ENCODE results near the gene POLG. TPM values are rescaled to one million over a fixed set of nuclear protein-coding genes. Genes with fewer than 3 reads are reported as not detected.

Gene POLG
- total RNA-seq, 1 donor from 2014 or later: 58.2 TPM

DNA sequence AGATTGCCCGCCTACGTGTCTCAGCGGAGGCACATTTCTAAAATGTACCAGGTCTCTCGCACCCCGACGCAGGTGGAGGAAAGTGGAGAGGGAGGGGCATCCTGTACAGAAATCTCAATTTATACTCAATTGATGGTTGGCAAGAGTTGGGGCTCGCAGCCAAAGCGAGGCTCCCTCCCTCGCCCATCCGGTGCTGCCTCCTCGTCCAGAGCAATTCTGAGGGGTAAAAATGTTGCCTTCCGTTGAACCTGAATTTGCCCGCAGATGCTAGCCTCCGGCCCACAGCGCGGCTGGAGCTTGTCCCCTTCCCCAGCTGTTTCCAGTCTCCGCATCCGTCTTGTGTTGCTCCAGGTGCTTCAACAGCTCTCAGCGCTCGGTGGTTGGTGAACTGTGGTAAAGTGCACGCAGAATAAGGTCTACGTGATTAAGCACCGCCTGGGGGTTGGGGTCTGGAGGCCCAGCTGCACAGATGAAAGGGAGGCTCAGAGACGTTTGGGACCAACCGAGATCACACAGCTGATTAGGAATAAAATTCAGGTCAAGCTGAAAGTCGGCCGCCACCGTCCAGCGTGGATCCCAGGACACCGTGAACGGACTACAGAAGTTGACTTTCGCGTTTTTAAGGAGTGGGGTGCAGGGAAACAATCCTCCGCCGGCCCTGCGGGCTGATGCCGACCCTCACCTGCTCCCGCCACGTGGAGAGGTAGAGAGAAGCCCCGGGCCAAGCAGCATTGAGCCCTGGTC lies 846 bp upstream of the POLG start:
- H3K9me3 ChIP-seq: no peaks in the 10 kb centered on the region
- DNase-seq (no peak), ATAC-seq (peak in 1 of 2 donors; percentile 1)
- no peaks in the 10 kb centered on the region for H3K27me3 ChIP-seq (ENCODE audit: low read depth)
- peaks cover 44% of the 10 kb centered on the region for H3K4me1 ChIP-seq
- H3K27ac ChIP-seq: peak overlapping the region; percentile 92
- TF ChIP-seq, protein P1, sequence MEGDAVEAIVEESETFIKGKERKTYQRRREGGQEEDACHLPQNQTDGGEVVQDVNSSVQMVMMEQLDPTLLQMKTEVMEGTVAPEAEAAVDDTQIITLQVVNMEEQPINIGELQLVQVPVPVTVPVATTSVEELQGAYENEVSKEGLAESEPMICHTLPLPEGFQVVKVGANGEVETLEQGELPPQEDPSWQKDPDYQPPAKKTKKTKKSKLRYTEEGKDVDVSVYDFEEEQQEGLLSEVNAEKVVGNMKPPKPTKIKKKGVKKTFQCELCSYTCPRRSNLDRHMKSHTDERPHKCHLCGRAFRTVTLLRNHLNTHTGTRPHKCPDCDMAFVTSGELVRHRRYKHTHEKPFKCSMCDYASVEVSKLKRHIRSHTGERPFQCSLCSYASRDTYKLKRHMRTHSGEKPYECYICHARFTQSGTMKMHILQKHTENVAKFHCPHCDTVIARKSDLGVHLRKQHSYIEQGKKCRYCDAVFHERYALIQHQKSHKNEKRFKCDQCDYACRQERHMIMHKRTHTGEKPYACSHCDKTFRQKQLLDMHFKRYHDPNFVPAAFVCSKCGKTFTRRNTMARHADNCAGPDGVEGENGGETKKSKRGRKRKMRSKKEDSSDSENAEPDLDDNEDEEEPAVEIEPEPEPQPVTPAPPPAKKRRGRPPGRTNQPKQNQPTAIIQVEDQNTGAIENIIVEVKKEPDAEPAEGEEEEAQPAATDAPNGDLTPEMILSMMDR (IDR thresholded peaks at IDR 0.05): no peak
- H3K4me3 ChIP-seq: peak overlapping the region; percentile 95
- H3K36me3 ChIP-seq: peaks cover 29% of the 10 kb centered on the region
- intact Hi-C loops (cut with DNase I): no loop called here

DNA sequence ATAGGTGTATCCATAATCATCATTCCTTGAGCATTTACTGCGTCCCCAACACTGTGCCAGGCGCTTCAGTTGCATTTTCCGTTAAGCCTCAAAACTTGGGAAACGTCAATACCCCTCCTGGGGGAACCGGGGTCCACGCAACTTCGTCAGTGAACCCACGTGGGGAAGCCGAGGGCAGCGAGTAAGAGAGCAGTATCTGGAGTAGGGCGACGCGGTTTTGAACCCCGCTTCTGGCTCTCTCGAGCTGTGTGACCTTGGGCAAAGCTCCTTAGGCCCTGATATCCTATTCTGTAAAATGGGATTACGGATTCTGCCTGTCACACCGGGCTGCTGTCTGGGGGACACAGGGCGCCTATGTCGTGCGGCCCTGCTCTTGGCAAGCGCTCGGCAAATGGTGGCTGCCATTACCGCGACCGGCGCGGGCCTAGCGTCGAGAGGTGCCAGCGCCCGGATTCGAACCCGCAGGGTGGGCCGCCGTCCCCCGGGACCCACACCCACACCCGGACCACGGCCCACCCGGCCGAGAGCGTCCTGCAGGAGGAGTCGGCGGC lies 590 bp downstream of the POLG start:
- peaks cover 44% of the 10 kb centered on the region for H3K36me3 ChIP-seq
- H3K4me3 ChIP-seq: peak overlapping the region; percentile 95
- DNase-seq (no peak), ATAC-seq (no peak)
- H3K27ac ChIP-seq: peak overlapping the region; percentile 92
- intact Hi-C loops (cut with DNase I): no loop called here
- peaks cover 51% of the 10 kb centered on the region for H3K4me1 ChIP-seq
- H3K9me3 ChIP-seq: no peaks in the 10 kb centered on the region
- TF ChIP-seq, protein P1 (IDR thresholded peaks at IDR 0.05): no peak
- H3K27me3 ChIP-seq (ENCODE audit: low read depth): no peaks in the 10 kb centered on the region

DNA sequence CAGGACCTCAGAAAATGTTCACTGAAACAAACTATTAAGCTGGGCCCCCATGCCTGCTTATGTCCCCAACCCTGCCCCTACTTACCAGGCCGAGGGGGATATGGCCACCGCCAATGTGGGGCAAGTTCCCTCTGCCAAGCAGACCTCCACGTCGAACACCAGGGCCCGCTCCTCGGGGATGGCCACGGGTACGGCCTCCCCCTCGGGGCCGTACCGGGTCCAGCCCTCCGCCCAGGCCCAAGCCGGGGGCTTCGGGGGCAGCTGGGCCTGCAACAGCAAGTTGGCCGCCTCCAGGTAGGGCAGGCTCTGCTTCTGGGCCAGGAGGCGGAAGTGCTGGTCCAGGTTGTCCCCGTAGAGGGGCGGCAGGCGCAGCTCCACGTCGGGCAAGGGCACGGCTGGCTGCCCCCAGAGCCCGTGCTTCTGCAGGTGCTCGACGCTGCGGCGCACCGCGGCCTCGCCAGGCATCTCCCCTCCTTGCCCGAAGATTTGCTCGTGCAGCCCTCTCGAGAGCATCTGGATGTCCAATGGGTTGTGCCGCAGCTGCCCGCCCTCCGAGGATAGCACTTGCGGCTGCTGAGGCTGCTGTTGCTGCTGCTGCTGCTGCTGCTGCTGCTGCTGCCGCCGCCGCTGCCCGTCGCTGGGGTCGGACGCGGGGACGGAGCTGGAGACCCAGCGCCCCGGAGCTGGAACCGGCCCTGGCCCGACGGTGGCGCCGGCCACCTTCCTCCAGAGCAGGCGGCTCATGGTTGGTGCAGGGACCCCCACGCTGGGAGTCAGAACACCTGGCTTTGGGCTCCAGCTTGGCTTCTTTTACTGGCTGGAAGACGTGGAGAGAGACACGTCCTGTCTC lies 1.4 kb downstream of the POLG start:
- peak overlapping the region; percentile 95 for H3K4me3 ChIP-seq
- no peaks in the 10 kb centered on the region for H3K27me3 ChIP-seq (ENCODE audit: low read depth)
- no peak for DNase-seq
- TF ChIP-seq, protein P1 (IDR thresholded peaks at IDR 0.05): no peak
- ATAC-seq: no peak
- no peak overlapping the region for H3K27ac ChIP-seq
- H3K9me3 ChIP-seq: no peaks in the 10 kb centered on the region
- peaks cover 51% of the 10 kb centered on the region for H3K4me1 ChIP-seq
- peaks cover 52% of the 10 kb centered on the region for H3K36me3 ChIP-seq
- intact Hi-C loops (cut with DNase I): no loop called here

DNA sequence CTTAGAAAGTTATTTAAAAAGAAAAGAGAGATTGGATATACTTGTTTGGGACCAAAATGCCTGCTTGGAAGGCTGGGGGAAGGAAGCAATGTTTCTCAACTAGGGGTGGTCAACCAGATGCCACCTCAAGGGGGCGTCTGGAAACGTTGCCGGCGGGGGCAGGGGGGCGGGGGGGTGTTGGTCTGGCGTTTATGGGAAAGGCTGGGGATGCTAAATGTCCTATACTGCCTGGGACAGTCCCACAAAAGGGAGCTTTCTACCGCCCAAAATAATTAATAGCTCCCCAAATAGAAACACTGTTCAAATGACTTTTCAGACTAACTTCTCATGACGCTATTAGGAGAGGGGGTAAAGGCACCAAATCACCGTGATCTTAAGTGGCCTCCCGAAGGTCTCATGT lies 2.2 kb downstream of the POLG start:
- peaks cover 60% of the 10 kb centered on the region for H3K36me3 ChIP-seq
- peaks cover 51% of the 10 kb centered on the region for H3K4me1 ChIP-seq
- no peak for ATAC-seq
- peak overlapping the region; percentile 95 for H3K4me3 ChIP-seq
- no peak overlapping the region for H3K27ac ChIP-seq
- no peaks in the 10 kb centered on the region for H3K27me3 ChIP-seq (ENCODE audit: low read depth)
- TF ChIP-seq, protein P1 (IDR thresholded peaks at IDR 0.05): no peak
- H3K9me3 ChIP-seq: no peaks in the 10 kb centered on the region
- no peak for DNase-seq
- intact Hi-C loops (cut with DNase I): no loop called here

DNA sequence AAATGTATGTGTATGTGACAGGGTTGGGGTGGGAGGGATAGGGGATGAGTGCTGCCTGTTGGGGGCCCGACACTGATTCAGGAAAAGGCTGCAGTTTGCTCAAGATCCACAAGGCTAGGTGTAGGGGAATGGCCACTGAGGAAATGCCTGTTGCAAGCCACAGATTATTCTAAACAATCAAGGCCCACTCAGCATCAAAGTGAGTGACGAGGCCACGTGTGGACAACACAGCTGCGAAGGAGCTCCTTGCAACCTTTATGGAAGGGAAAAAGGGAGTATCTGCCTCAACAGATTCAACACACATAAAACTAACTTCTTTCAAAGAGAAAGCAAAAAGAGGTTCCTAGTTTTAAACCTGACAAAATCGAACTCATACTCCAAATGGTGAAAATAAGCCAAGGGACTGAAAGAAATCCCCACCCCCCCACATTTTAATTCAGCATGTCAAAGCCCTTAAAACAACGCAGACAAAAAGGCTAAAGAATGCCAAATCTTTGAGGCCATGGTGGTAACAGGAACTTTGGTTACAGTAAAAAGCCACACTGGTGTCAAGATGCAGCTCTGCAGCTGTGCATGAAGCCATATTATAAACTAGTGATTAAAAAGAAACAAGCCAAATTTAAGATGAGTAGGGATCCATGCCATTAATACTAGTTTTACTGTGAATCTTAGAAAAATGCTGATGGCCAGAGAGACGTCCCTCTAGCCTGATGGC lies 3.6 kb downstream of the POLG start:
- H3K27ac ChIP-seq: no peak overlapping the region
- no peak overlapping the region for H3K4me3 ChIP-seq
- no peaks in the 10 kb centered on the region for H3K27me3 ChIP-seq (ENCODE audit: low read depth)
- DNase-seq (no peak), ATAC-seq (no peak)
- H3K36me3 ChIP-seq: peaks cover 74% of the 10 kb centered on the region
- intact Hi-C loops (cut with DNase I): no loop called here
- TF ChIP-seq, protein P1 (IDR thresholded peaks at IDR 0.05): no peak
- no peaks in the 10 kb centered on the region for H3K9me3 ChIP-seq
- H3K4me1 ChIP-seq: peaks cover 51% of the 10 kb centered on the region

All from lower lobe of right lung (tissue), 2 donors.